Naive B cell (primary cell): ENCODE data around the gene WASHC2C. TPM values are rescaled to one million over a fixed set of nuclear protein-coding genes. Genes with fewer than 3 reads are reported as not detected.
"Not testable (repeated sequence)": the region's sequence is repeated elsewhere in the genome, so short reads cannot be mapped to it uniquely, and the experiment has no call there.

Experiments used
- ATAC-seq, 2 donors: fragments of 150-1000 bp; cut with Tn5 transposase; 2 replicates each; pipeline ENCODE4 v1.10.0; 2021; ENCODE audit warnings: low read depth in 2 of 2, mild to moderate bottlenecking in 2 of 2, moderate library complexity in 2 of 2
- DNase-seq: peaks from one replicate; pipeline ENCODE4 v3.0.0; 2022
- H3K27ac Mint-ChIP-seq, 6 donors: one replicate each; pipeline ENCODE4 v1.8.0; 2020 to 2022; ENCODE audit warnings: mild to moderate bottlenecking in 6 of 6, mixed read lengths in 6 of 6, moderate library complexity in 5 of 6, inconsistent platforms in 2 of 6
- H3K27me3 Mint-ChIP-seq, 3 donors: one replicate each; pipeline ENCODE4 v1.8.0; 2021 to 2022; ENCODE audit warnings: mixed read lengths in 3 of 3, mild to moderate bottlenecking in 1 of 3
- H3K36me3 Mint-ChIP-seq, 2 donors: one replicate each; pipeline ENCODE4 v1.8.0; 2020 to 2022; ENCODE audit warnings: mixed read lengths in 2 of 2, inconsistent platforms in 1 of 2, mild to moderate bottlenecking in 1 of 2
- H3K4me1 Mint-ChIP-seq, 3 donors: one replicate each; pipeline ENCODE4 v1.8.0; 2020 to 2022; ENCODE audit warnings: mixed read lengths in 3 of 3, inconsistent platforms in 1 of 3, mild to moderate bottlenecking in 1 of 3, moderate library complexity in 1 of 3
- H3K4me3 Mint-ChIP-seq, 8 donors: one replicate each; pipeline ENCODE4 v1.8.0; 2020 to 2022; ENCODE audit warnings: mild to moderate bottlenecking in 8 of 8, mixed read lengths in 8 of 8, moderate library complexity in 8 of 8, inconsistent platforms in 2 of 8
- H3K9me3 Mint-ChIP-seq, 7 donors: one replicate each; pipeline ENCODE4 v1.8.0; 2020 to 2022; ENCODE audit warnings: mixed read lengths in 7 of 7, mild to moderate bottlenecking in 5 of 7, inconsistent platforms in 2 of 7, moderate library complexity in 1 of 7
- polyA plus RNA-seq, 6 donors: library from polyadenylated mRNA; unstranded; fragments of 300-500 nt; fragmentation: Illumina TruSeq; gene quantifications; one replicate each; pipeline ENCODE4 v1.2.3, GENCODE V29; 2021; ENCODE audit warnings: low read depth in 6 of 6

WASHC2C gene
- polyA plus RNA-seq, 6 donors from 2014 or later: 7.1 to 42.2 (median 19.6) TPM

DNA sequence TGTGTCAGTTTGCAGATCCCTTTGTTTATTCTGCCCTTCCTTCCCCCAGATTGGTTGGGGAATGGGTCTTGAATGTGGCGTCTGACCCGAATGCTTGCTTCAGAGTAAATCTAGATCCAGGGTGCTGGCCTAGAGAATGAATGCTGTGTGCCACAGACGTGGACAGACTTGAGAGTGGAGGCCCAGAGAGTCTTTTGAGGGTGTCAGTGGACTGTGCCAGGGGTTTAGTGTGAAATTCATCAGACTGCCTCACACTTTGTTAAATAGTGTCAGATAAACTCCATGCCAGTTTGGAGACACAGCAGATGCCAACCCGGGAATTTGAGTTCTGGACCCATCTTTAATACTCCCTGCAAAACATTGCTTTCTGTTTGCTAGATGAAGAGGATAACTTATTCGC, 25.1 kb downstream of the WASHC2C start:
- DNase-seq, H3K27me3 Mint-ChIP-seq, ATAC-seq, H3K4me3 Mint-ChIP-seq, H3K36me3 Mint-ChIP-seq, H3K9me3 Mint-ChIP-seq, H3K4me1 Mint-ChIP-seq, H3K27ac Mint-ChIP-seq: not testable (repeated sequence)

DNA sequence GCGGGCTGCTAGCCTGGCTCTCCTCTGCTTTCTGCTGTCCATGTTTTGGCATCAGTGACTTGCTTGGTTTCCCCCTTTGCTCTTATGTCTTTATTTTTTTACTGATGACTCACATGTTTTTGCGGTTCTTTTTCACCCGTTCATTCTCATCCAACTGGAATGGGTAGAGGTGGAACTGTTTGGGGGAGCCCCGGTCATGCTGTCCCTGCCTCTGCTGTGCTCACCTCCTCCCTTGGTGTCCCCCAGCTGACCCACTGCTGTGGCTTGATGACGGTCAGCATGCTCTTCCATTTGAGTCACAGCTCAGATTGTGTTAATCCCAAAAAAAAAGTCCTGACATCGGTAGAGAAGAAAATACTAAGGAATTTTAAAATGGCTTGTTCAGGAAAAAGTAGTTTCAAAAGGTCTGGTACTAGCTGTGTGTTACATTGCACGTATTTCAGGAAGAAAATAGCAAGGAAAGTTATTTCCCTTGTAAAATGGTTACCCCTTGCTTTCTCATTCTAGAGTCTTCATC, 27.0 kb downstream of the WASHC2C start:
- not testable (repeated sequence) for H3K27me3 Mint-ChIP-seq, H3K27ac Mint-ChIP-seq
- peak overlapping the region in 1 of 8 donors; percentile 15 for H3K4me3 Mint-ChIP-seq

DNA sequence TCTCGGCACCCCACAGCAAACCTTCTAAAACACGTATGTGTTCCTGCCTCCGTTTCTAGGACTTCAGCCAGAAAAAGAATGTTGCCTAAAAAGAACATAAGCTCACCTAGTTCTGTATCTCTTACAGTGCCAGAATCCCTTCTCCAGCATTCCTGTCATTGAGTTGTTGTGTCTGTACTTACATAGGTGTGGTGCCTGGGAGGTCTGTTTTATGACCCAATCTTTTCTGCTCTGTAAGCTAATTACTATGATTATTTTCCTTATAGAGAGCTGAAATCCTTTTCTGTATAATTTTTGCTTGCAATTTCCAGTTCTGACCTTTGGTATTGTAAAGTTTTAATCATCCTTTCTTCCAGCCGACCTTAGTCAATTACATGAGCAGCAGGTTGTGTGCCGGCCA, 28.0 kb downstream of the WASHC2C start:
- ATAC-seq, H3K9me3 Mint-ChIP-seq, H3K4me1 Mint-ChIP-seq, H3K4me3 Mint-ChIP-seq, H3K27ac Mint-ChIP-seq, H3K27me3 Mint-ChIP-seq, DNase-seq: not testable (repeated sequence)
- H3K36me3 Mint-ChIP-seq: peaks cover 0 to 13% of the 10 kb centered on the region in 2 donors

More for the DNA sequence above, 27.0 kb downstream of the WASHC2C start:
- not testable (repeated sequence) for ATAC-seq, H3K9me3 Mint-ChIP-seq, H3K4me1 Mint-ChIP-seq, DNase-seq
- peaks cover 0 to 13% of the 10 kb centered on the region in 2 donors for H3K36me3 Mint-ChIP-seq

DNA sequence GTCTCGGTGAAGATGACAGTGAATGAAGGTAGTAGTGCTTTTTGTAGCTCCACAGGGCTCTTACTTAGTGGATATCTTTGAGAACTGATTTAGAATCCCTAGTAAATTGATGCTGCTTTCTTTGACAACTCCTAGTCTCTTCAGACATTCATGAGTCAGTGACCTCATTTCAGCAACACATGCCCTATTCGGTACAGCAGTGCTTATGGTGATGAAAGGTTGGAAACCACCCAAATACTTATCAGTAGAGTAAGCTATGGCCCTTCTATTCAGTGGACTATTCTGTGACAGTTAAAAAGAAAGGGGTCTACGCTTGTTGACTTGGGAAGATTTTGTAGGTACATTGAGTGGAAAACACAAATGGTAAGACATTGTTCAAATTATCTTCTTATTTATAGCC, 29.0 kb downstream of the WASHC2C start:
- not testable (repeated sequence) for H3K4me3 Mint-ChIP-seq, DNase-seq, H3K27me3 Mint-ChIP-seq, ATAC-seq, H3K9me3 Mint-ChIP-seq, H3K4me1 Mint-ChIP-seq, H3K27ac Mint-ChIP-seq
- peaks cover 0 to 13% of the 10 kb centered on the region in 2 donors for H3K36me3 Mint-ChIP-seq

DNA sequence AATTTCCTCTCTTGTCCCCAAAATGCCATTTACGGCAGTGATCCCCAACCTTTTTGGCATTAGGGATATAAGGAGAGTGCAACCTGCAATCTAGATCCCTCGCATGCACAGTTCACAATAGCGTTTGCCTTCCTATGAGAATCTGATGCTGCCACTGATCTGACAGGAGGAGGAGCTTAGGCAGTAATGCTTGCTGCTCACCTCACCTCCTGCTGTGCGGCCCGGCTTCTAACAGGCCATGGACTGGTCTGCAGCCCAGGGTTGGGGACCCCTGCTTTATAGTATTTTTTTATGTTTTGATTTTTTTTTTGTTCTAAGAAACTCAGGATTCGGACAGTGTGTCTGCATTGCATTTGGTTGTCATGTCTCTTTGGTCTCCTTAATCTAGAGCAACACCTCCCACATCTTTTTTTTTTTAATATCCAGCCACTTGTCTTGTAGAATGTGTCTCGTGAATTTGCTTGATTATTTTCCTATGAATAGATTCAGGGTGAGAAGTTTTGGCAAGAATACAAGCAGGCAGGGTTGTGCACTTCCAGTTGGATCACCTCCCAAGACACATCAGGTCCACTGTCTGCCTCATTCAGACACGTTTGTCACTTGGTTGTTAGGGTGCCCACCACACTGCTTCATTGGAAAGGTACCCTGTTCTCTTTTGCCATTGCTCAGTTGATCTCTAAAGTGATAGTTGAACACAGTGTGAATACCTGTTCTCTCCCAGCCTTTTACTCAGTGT, 30.8 kb downstream of the WASHC2C start:
- ATAC-seq, H3K4me3 Mint-ChIP-seq, DNase-seq, H3K27me3 Mint-ChIP-seq, H3K4me1 Mint-ChIP-seq, H3K27ac Mint-ChIP-seq, H3K9me3 Mint-ChIP-seq: not testable (repeated sequence)
- H3K36me3 Mint-ChIP-seq: peaks cover 0 to 13% of the 10 kb centered on the region in 2 donors

DNA sequence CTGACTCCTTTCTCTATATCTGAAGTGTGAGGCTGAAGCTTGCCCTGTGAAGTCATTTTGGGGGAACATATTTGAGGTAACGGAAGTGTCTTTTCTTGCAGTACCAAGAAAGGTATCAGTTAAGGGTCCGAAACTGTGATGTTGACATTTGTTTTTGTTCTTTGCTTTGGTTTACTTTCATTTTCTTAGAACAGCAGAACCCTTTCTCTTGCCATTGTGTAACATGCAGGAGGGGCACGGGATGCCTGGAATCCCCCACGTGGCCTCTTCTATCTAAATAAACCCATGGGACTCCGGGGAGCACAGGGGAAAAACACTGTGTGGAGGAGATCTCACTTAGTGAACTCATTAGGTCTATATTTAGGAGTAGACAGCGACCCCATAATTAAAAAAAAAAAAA, 34.6 kb downstream of the WASHC2C start:
- H3K4me3 Mint-ChIP-seq, ATAC-seq, H3K27ac Mint-ChIP-seq, H3K36me3 Mint-ChIP-seq, H3K9me3 Mint-ChIP-seq, DNase-seq, H3K4me1 Mint-ChIP-seq, H3K27me3 Mint-ChIP-seq: not testable (repeated sequence)

DNA sequence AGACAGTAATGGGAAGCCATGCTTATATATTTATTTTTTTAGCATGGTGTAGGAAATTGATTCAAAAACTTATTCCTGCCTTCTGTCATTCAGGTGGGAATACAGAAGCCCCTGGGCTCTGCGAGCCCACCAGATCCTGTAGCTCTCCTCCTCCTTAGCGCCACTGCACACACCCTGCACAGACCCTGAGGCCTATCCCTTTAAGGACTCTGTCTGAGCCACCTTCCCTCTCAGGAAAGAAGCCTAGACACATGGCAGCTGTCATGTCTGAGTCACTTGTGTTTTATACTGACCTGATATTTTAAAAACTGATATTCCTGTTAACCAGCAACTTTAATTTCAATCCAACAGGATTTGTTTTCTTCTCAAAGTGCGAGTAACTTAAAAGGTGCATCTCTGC, 36.0 kb downstream of the WASHC2C start:
- not testable (repeated sequence) for H3K4me1 Mint-ChIP-seq, H3K4me3 Mint-ChIP-seq, ATAC-seq, H3K36me3 Mint-ChIP-seq, H3K27ac Mint-ChIP-seq, H3K9me3 Mint-ChIP-seq, DNase-seq, H3K27me3 Mint-ChIP-seq

DNA sequence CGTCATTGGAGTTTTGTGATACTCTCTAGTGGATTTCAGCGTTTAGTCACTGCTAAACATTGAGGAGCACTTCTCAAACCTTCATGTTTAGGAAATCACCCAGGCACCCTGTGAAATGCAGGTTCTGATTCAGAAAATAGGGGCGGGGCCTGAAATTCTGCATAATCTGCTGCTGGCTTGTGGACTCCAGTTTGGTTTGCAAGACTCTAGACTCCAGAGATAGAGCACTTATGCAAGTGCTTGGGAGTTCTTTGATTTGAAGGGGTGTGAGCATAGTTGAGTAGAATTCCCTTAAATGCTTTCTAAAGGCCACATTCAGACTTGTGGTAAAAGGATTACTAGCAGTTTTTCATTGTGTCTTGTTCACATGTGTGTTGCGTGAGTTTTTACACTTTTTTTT, 41.3 kb downstream of the WASHC2C start:
- H3K27ac Mint-ChIP-seq, H3K4me1 Mint-ChIP-seq, H3K36me3 Mint-ChIP-seq, DNase-seq, ATAC-seq, H3K9me3 Mint-ChIP-seq, H3K4me3 Mint-ChIP-seq, H3K27me3 Mint-ChIP-seq: not testable (repeated sequence)

DNA sequence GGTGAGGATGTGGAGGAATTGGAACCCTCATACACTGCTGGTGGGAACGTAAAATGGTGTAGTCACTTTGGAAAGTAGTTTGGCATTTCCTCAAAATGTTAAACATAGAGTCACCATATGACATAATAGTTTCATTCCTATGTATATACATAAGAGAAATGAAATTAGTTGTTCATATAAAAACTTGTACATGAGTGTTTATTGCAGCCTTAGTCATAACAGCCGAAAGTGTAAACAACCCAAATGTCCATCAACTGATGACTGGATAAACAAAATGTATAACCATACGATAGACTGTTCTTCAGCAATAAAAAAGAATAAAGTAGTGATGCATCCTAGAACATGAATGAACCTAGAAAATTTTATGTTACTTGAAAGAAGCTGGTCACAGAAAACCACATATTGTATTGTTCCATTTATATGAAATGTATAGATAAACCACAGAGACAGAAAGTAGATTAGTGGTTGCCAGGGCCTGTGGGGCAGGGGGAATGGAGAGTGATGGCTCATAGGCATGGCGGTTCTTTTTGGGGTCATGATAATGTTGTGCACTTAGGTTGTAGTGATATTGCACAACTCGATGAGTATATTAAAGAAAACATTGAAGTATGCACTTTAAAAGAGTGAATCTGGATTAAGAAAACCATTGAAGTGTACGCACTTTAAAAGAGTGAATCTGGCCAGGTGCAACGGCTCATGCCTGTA, 44.8 kb downstream of the WASHC2C start:
- ATAC-seq, H3K27me3 Mint-ChIP-seq, DNase-seq, H3K9me3 Mint-ChIP-seq, H3K4me3 Mint-ChIP-seq, H3K4me1 Mint-ChIP-seq, H3K36me3 Mint-ChIP-seq, H3K27ac Mint-ChIP-seq: not testable (repeated sequence)

DNA sequence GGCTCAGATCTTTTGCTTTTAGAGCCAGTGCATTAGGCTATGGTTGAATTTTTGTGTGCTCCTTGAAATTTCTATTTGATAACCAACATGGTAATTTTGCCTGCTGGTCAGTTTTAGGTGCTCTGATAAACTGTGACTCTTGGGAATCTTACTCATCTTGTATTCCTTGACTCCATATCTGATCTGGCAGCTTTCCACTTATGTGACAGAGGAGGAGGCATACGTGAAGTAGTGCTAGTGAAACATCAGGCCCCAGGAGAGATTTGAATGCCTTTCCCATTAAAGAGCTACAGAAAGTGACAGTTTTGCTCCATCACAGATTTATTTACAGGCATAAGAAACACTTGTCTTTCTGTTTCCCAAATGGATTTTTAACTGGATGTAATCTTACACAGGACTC, 59.2 kb downstream of the WASHC2C start:
- DNase-seq, H3K4me1 Mint-ChIP-seq, H3K27me3 Mint-ChIP-seq, H3K9me3 Mint-ChIP-seq, H3K27ac Mint-ChIP-seq, H3K4me3 Mint-ChIP-seq, ATAC-seq: not testable (repeated sequence)
- peaks cover 0 to 19% of the 10 kb centered on the region in 2 donors for H3K36me3 Mint-ChIP-seq

DNA sequence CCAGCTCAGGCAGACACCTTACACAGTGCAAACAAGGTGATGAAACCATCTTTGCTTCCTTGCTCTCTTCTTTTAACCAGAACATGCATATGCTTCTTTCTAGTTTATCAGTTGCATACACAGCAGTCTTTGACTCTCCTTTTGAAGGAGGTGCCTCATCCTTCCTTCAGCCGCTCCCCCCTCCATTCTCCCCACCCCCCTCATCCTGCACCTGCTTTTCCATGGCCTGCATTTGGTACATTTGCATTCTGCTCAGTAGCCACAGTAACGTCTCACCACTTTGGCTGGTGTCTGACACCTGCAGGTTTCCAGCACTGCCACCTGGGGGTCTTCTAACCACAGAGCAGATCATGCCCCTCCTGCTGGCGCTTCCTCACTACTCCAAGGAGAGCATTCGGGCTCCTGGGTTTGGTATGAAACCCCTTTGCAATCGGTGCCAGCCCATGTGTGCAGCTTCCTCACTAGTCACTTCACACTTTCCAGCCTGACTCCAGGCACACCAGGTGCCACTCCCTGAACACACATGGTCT, 60.2 kb downstream of the WASHC2C start:
- Mint-ChIP-seq H3K36me3 (peaks cover 0 to 19% of the 10 kb centered on the region in 2 donors), H3K27ac (peak overlapping the region in 1 of 6 donors; percentile 75)
- not testable (repeated sequence) for H3K9me3 Mint-ChIP-seq, H3K4me3 Mint-ChIP-seq, H3K4me1 Mint-ChIP-seq, ATAC-seq, H3K27me3 Mint-ChIP-seq, DNase-seq

DNA sequence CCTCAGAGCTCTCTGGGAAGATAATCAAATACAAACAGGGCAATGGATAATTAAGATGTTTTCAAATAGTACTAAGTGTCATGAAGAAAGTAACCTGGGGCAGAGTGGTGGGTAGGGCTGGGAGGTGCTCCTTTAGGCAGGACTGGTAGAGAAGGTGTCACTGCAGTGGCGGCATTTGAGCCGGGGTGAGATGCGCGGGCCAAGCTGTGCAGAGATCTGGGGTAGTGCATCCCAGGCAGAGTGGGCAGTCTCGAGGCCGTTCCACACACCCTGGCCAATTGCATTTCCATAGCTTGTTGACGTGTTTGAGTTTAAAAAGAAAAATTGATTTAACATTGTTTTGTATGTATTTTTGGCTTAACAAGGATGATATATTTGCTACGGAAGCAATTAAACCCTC, 62.9 kb downstream of the WASHC2C start:
- not testable (repeated sequence) for H3K4me3 Mint-ChIP-seq, DNase-seq, H3K27ac Mint-ChIP-seq, H3K4me1 Mint-ChIP-seq, H3K9me3 Mint-ChIP-seq, ATAC-seq, H3K27me3 Mint-ChIP-seq
- H3K36me3 Mint-ChIP-seq: peaks cover 6 to 20% of the 10 kb centered on the region in 2 donors

DNA sequence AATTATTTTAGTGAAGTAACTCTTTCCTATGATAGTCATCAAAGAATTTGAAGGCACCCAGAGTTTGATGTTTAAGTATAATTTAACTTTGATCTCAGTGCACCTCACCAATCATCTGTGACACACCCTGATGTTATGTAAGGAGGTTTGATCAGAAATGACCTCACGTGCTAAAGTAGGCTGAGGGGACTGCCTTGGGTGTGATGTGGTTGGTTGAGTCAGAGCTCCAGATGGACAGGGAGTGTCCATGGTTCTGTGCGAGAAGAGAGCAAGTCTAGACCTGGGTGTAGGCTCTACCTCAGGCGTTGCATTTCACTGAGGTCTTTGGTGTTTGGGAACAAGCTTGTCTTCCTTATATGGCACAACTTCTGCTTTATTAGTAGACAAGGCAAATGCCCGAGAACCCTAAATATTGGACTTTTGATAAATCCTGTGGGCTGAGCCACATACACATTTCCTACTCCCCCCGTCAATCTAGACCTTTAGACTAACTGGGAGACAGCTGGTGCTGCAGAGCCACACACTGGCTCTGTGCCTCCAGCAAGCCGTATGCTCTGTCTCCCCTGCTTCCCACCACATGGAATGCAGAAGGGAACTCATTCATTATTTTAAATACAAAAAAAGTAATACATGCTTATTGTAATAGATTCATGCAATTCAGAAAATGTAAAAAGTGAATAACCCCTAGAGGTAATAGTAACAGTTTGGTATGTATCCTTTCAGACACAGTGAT, 63.8 kb downstream of the WASHC2C start:
- not testable (repeated sequence) for H3K9me3 Mint-ChIP-seq, H3K27me3 Mint-ChIP-seq, H3K27ac Mint-ChIP-seq, H3K4me1 Mint-ChIP-seq, DNase-seq, H3K4me3 Mint-ChIP-seq, ATAC-seq
- H3K36me3 Mint-ChIP-seq: peaks cover 8 to 20% of the 10 kb centered on the region in 2 donors
